GM23338 (cell line): Measurements from ENCODE around the gene CFAP298. TPM values are rescaled to one million over a fixed set of nuclear protein-coding genes. Genes with fewer than 3 reads are reported as not detected.

Experiments used
- ATAC-seq: fragments of 200-7000 bp; cut with Tn5 transposase; 3 replicates; pipeline ENCODE4 v1.9.1; 2020
- DNase-seq: peaks from one replicate; pipeline ENCODE4 v3.0.0-alpha.2; 2015; ENCODE audit warnings: low spot score
- H2AFZ ChIP-seq: fragments of 200-600 bp; sonication (generic); 2 replicates; pipeline ENCODE4 v1.8.0; 2016; ENCODE audit warnings: antibody characterized with exemption, mild to moderate bottlenecking, moderate library complexity
- H3F3A ChIP-seq: fragments of 200-600 bp; sonication (generic); replicated peaks from 2 replicates; pipeline ENCODE4 v1.8.0; 2017; ENCODE audit warnings: antibody characterized with exemption, mixed run types, low read depth
- H3K27ac ChIP-seq: fragments of 200-600 bp; sonication (generic); 2 replicates; pipeline ENCODE4 v1.6.1; 2016; ENCODE audit warnings: low read depth
- H3K27me3 ChIP-seq: fragments of 200-600 bp; sonication (generic); 2 replicates; pipeline ENCODE4 v1.8.0; 2016; ENCODE audit warnings: mild to moderate bottlenecking, mixed run types, moderate library complexity; ENCODE audit not compliant: insufficient read depth
- H3K36me3 ChIP-seq: fragments of 200-600 bp; sonication (generic); 2 replicates; pipeline ENCODE4 v1.8.0; 2016; ENCODE audit warnings: mild to moderate bottlenecking; ENCODE audit not compliant: insufficient read depth
- H3K4me1 ChIP-seq: fragments of 200-600 bp; sonication (generic); 2 replicates; pipeline ENCODE4 v1.8.0; 2016; ENCODE audit warnings: mild to moderate bottlenecking, moderate library complexity; ENCODE audit not compliant: insufficient read depth
- H3K4me2 ChIP-seq: fragments of 200-600 bp; sonication (generic); 2 replicates; pipeline ENCODE4 v1.7.1; 2017; ENCODE audit warnings: mixed run types
- H3K4me3 ChIP-seq: fragments of 200-600 bp; sonication (generic); 2 replicates; pipeline ENCODE4 v1.6.1; 2016; ENCODE audit warnings: mixed run types
- H3K79me2 ChIP-seq: fragments of 200-600 bp; sonication (generic); replicated peaks from 2 replicates; pipeline ENCODE4 v1.8.0; 2017; ENCODE audit warnings: mild to moderate bottlenecking; ENCODE audit not compliant: insufficient read depth
- H3K9me2 ChIP-seq: fragments of 200-600 bp; sonication (generic); 2 replicates; pipeline ENCODE4 v1.8.0; 2017; ENCODE audit not compliant: insufficient read depth
- H4K20me1 ChIP-seq: fragments of 200-600 bp; sonication (generic); replicated peaks from 2 replicates; pipeline ENCODE4 v1.8.0; 2017; ENCODE audit warnings: mild to moderate bottlenecking; ENCODE audit not compliant: insufficient read depth
- H3K27ac Mint-ChIP-seq: 2 replicates; pipeline ENCODE4 v1.8.0; 2020; ENCODE audit warnings: inconsistent platforms, mild to moderate bottlenecking, moderate library complexity, mixed read lengths
- H3K27me3 Mint-ChIP-seq: 3 replicates; pipeline ENCODE4 v1.8.0; 2022; ENCODE audit warnings: low read depth, mild to moderate bottlenecking, moderate library complexity, mixed read lengths, inconsistent platforms; ENCODE audit not compliant: insufficient read depth, poor library complexity
- H3K36me3 Mint-ChIP-seq: 3 replicates; pipeline ENCODE4 v1.8.0; 2021; ENCODE audit warnings: low read depth, mild to moderate bottlenecking, inconsistent platforms, moderate library complexity, mixed read lengths
- H3K4me1 Mint-ChIP-seq: 3 replicates; pipeline ENCODE4 v1.8.0; 2020; ENCODE audit warnings: mild to moderate bottlenecking, inconsistent platforms, mixed read lengths
- H3K4me3 Mint-ChIP-seq: 3 replicates; pipeline ENCODE4 v1.8.0; 2021; ENCODE audit warnings: moderate library complexity, mild to moderate bottlenecking, inconsistent platforms, mixed read lengths
- H3K9me3 Mint-ChIP-seq: 3 replicates; pipeline ENCODE4 v1.8.0; 2020; ENCODE audit warnings: moderate library complexity, mild to moderate bottlenecking, inconsistent platforms, mixed read lengths
- CREB1 ChIP-seq: fragments of 250-450 bp; sonication (Bioruptor Pico); IDR thresholded peaks from 2 replicates; pipeline ENCODE4 v1.5.0; 2020; ENCODE audit warnings: low read depth, mild to moderate bottlenecking, moderate library complexity
- CTCF ChIP-seq, 2 experiments: fragments of 200-600 bp in 1 of 2; sonication (generic) in 1 of 2; conservative IDR thresholded peaks; 2 replicates each; pipeline versions ENCODE4 v1.5.1 to v1.6.1; 2016 to 2017; ENCODE audit warnings: antibody characterized with exemption in 2 of 2, low read depth in 2 of 2, mild to moderate bottlenecking in 2 of 2, moderate library complexity in 1 of 2
- EZH2 ChIP-seq: fragments of 200-600 bp; sonication (generic); IDR thresholded peaks from one replicate; pipeline ENCODE4 v1.8.0; 2017; ENCODE audit warnings: antibody characterized with exemption, mild to moderate bottlenecking, low read depth; ENCODE audit not compliant: unreplicated experiment
- EZH2phosphoT487 ChIP-seq: fragments of 200-600 bp; sonication (generic); IDR thresholded peaks from one replicate; pipeline ENCODE4 v1.8.1; 2018; ENCODE audit warnings: antibody characterized with exemption; ENCODE audit not compliant: unreplicated experiment
- NANOG ChIP-seq: IDR thresholded peaks from 2 replicates; pipeline ENCODE4 v1.6.1; 2016; ENCODE audit warnings: antibody characterized with exemption, borderline replicate concordance
- POLR2AphosphoS5 ChIP-seq: IDR thresholded peaks from 2 replicates; pipeline ENCODE4 v1.6.1; 2016; ENCODE audit warnings: antibody characterized with exemption, low read depth
- REST ChIP-seq: IDR thresholded peaks from one replicate; pipeline ENCODE4 v1.6.1; 2018; ENCODE audit warnings: antibody characterized with exemption; ENCODE audit not compliant: unreplicated experiment
- STAT1 ChIP-seq: IDR thresholded peaks from one replicate; pipeline ENCODE4 v1.6.1; 2016; ENCODE audit warnings: antibody characterized with exemption; ENCODE audit not compliant: unreplicated experiment
- ZNF114 ChIP-seq: fragments of 250-450 bp; sonication (Bioruptor Pico); IDR thresholded peaks from 2 replicates; pipeline ENCODE4 v1.5.0; 2020; ENCODE audit warnings: mild to moderate bottlenecking, moderate library complexity
- ZNF331 ChIP-seq: fragments of 250-450 bp; sonication (Bioruptor Pico); IDR thresholded peaks from 2 replicates; pipeline ENCODE4 v1.5.0; 2020; ENCODE audit warnings: low read depth, mild to moderate bottlenecking, moderate library complexity
- ZNF462 ChIP-seq: fragments of 250-450 bp; sonication (Bioruptor Pico); IDR thresholded peaks from 2 replicates; pipeline ENCODE4 v1.5.0; 2020; ENCODE audit warnings: mild to moderate bottlenecking, moderate library complexity
- polyA plus RNA-seq: library from polyadenylated mRNA; unstranded; fragments of >200 nt; fragmentation: Nextera tagmentation; extraction: Ambion mirVana; gene quantifications from 2 replicates; pipeline ENCODE4 v1.2.1, GENCODE V29; 2016
- total RNA-seq: library from RNA; depleted of rRNA; stranded (reverse); fragments of >200 nt; shearing (Covaris generic); gene quantifications from 2 replicates; pipeline ENCODE4 v1.2.3, GENCODE V29; 2014

Gene CFAP298
- total and polyA plus RNA-seq, 2 experiments from 2014 or later = 46.6 to 157 TPM

- Histone ChIP-seq H3K79me2 (no peaks in the 10 kb centered on the region), H4K20me1 (no peaks in the 10 kb centered on the region), H3K27me3 (no peaks in the 10 kb centered on the region), H3K4me3 (peak overlapping the region; percentile 88), H3K9me2 (no peaks in the 10 kb centered on the region), H3K36me3 (no peaks in the 10 kb centered on the region), H3F3A (no peaks in the 10 kb centered on the region), H3K4me1 (peaks cover 14% of the 10 kb centered on the region), H2AFZ (peak overlapping the region; percentile 100), H3K27ac (peak overlapping the region; percentile 83; the same call in 1 of the 2 replicates), H3K4me2 (peak overlapping the region; percentile 99)
- Mint-ChIP-seq H3K36me3 (peaks cover 34% of the 10 kb centered on the region), H3K4me1 (peaks cover 22% of the 10 kb centered on the region), H3K9me3 (peaks cover 28% of the 10 kb centered on the region), H3K4me3 (peak overlapping the region; percentile 78), H3K27ac (no peak overlapping the region; the same call in 1 of the 2 replicates), H3K27me3 (peaks cover 11% of the 10 kb centered on the region)
- ATAC-seq (peak; percentile 95), DNase-seq (peak; percentile 96)
- no peak for TF ChIP-seq STAT1
- TF ChIP-seq POLR2AphosphoS5 = peak; percentile 39; the same call in 1 of the 2 replicates
- peak; percentile 86 to 89 for TF ChIP-seq CTCF (conservative IDR thresholded peaks at IDR 0.05; ENCODE audit: low read depth in 2 of 2)
- TF ChIP-seq ZNF114 (CRISPR knock-in tag) = no peak
- no peak for TF ChIP-seq EZH2phosphoT487
- TF ChIP-seq ZNF462 (CRISPR knock-in tag) = no peak
- no peak for TF ChIP-seq NANOG
- TF ChIP-seq CREB1 (CRISPR knock-in tag) = peak; percentile 44; the same call in 1 of the 2 replicates
- no peak for TF ChIP-seq EZH2
- TF ChIP-seq ZNF331 (CRISPR knock-in tag) = no peak
- no peak for TF ChIP-seq REST
These were observed 42.6 kb downstream of the CFAP298 start for GRCh38 chr21:32569261-32570230.
